H1 (cell line): ENCODE data around the gene LAIR2. TPM values are rescaled to one million over a fixed set of nuclear protein-coding genes. Genes with fewer than 3 reads are reported as not detected.

Source experiments
- CHD1 ChIP-seq: IDR thresholded peaks from 2 replicates; pipeline ENCODE4 v1.6.1; 2012; ENCODE audit warnings: low read depth, low read length, improper control_type of control experiment
- CREB1 ChIP-seq: IDR thresholded peaks from 2 replicates; pipeline ENCODE4 v1.6.1; 2012; ENCODE audit warnings: inconsistent platforms
- POLR2AphosphoS5 ChIP-seq: IDR thresholded peaks from 2 replicates; pipeline ENCODE4 v1.6.1; 2011; ENCODE audit warnings: low read depth, low read length
- RFX5 ChIP-seq: IDR thresholded peaks from 2 replicates; pipeline ENCODE4 v1.6.1; 2011; ENCODE audit warnings: low read depth, low read length, improper control_type of control experiment, borderline replicate concordance
- SAP30 ChIP-seq: fragments of 300-600 bp; sonication (generic); IDR thresholded peaks from 2 replicates; pipeline ENCODE4 v1.7.1; 2012; ENCODE audit warnings: low read length, moderate library complexity, mild to moderate bottlenecking, inconsistent platforms; ENCODE audit not compliant: insufficient read depth, insufficient replicate concordance
- SIX5 ChIP-seq: IDR thresholded peaks from 2 replicates; pipeline ENCODE4 v1.6.1; 2011; ENCODE audit warnings: mild to moderate bottlenecking, low read depth, low read length
- SP4 ChIP-seq: IDR thresholded peaks from 2 replicates; pipeline ENCODE4 v1.6.1; 2012; ENCODE audit warnings: low read length, inconsistent platforms
- TAF1 ChIP-seq: IDR thresholded peaks from 2 replicates; pipeline ENCODE4 v1.6.1; 2011; ENCODE audit warnings: mild to moderate bottlenecking, low read depth, low read length
- TAF7 ChIP-seq: optimal IDR thresholded peaks from 2 replicates; pipeline ENCODE3; 2011; ENCODE audit warnings: low read depth, mild to moderate bottlenecking, inconsistent platforms, low read length, moderate library complexity, borderline replicate concordance
- TEAD4 ChIP-seq: IDR thresholded peaks from 2 replicates; pipeline ENCODE4 v1.6.1; 2012; ENCODE audit warnings: low read depth, low read length, inconsistent platforms, mixed read lengths
- polyA plus RNA-seq, 7 experiments: library from polyadenylated mRNA; depleted of rRNA in 3 of 7; stranded (reverse) in 5 of 7; unstranded in 2 of 7; fragments of >200 nt in 5 of 7; fragments of 200-250 nt in 2 of 7; gene quantifications; 1 replicate in 5 of 7; 2 replicates in 1 of 7; 4 replicates in 1 of 7; pipeline versions ENCODE4 v1.2.1 to v1.2.3, GENCODE V29; 2011 to 2013; ENCODE audit warnings: missing spikeins in 2 of 7, mixed read lengths in 2 of 7
- total RNA-seq: library from RNA; stranded (reverse); fragmentation: NEBNext Ultra II Directional; extraction: Animal tissue kit (Norgen Biotek cat#: 25700); gene quantifications from 2 replicates; pipeline ENCODE4 v1.2.1, GENCODE V29; 2021
- TF ChIP-seq, protein P1 (sequence below): fragments of 300-600 bp; sonication (generic); IDR thresholded peaks from 2 replicates; pipeline ENCODE4 v1.7.1; 2012; ENCODE audit warnings: low read length, moderate library complexity, mild to moderate bottlenecking, inconsistent platforms; ENCODE audit not compliant: insufficient replicate concordance

LAIR2 gene
- total and polyA plus RNA-seq, 2 of the 8 experiments (the other 6 are each of a cell fraction or from before 2014, with no cell fraction given): not detected

- TF ChIP-seq, protein P1, sequence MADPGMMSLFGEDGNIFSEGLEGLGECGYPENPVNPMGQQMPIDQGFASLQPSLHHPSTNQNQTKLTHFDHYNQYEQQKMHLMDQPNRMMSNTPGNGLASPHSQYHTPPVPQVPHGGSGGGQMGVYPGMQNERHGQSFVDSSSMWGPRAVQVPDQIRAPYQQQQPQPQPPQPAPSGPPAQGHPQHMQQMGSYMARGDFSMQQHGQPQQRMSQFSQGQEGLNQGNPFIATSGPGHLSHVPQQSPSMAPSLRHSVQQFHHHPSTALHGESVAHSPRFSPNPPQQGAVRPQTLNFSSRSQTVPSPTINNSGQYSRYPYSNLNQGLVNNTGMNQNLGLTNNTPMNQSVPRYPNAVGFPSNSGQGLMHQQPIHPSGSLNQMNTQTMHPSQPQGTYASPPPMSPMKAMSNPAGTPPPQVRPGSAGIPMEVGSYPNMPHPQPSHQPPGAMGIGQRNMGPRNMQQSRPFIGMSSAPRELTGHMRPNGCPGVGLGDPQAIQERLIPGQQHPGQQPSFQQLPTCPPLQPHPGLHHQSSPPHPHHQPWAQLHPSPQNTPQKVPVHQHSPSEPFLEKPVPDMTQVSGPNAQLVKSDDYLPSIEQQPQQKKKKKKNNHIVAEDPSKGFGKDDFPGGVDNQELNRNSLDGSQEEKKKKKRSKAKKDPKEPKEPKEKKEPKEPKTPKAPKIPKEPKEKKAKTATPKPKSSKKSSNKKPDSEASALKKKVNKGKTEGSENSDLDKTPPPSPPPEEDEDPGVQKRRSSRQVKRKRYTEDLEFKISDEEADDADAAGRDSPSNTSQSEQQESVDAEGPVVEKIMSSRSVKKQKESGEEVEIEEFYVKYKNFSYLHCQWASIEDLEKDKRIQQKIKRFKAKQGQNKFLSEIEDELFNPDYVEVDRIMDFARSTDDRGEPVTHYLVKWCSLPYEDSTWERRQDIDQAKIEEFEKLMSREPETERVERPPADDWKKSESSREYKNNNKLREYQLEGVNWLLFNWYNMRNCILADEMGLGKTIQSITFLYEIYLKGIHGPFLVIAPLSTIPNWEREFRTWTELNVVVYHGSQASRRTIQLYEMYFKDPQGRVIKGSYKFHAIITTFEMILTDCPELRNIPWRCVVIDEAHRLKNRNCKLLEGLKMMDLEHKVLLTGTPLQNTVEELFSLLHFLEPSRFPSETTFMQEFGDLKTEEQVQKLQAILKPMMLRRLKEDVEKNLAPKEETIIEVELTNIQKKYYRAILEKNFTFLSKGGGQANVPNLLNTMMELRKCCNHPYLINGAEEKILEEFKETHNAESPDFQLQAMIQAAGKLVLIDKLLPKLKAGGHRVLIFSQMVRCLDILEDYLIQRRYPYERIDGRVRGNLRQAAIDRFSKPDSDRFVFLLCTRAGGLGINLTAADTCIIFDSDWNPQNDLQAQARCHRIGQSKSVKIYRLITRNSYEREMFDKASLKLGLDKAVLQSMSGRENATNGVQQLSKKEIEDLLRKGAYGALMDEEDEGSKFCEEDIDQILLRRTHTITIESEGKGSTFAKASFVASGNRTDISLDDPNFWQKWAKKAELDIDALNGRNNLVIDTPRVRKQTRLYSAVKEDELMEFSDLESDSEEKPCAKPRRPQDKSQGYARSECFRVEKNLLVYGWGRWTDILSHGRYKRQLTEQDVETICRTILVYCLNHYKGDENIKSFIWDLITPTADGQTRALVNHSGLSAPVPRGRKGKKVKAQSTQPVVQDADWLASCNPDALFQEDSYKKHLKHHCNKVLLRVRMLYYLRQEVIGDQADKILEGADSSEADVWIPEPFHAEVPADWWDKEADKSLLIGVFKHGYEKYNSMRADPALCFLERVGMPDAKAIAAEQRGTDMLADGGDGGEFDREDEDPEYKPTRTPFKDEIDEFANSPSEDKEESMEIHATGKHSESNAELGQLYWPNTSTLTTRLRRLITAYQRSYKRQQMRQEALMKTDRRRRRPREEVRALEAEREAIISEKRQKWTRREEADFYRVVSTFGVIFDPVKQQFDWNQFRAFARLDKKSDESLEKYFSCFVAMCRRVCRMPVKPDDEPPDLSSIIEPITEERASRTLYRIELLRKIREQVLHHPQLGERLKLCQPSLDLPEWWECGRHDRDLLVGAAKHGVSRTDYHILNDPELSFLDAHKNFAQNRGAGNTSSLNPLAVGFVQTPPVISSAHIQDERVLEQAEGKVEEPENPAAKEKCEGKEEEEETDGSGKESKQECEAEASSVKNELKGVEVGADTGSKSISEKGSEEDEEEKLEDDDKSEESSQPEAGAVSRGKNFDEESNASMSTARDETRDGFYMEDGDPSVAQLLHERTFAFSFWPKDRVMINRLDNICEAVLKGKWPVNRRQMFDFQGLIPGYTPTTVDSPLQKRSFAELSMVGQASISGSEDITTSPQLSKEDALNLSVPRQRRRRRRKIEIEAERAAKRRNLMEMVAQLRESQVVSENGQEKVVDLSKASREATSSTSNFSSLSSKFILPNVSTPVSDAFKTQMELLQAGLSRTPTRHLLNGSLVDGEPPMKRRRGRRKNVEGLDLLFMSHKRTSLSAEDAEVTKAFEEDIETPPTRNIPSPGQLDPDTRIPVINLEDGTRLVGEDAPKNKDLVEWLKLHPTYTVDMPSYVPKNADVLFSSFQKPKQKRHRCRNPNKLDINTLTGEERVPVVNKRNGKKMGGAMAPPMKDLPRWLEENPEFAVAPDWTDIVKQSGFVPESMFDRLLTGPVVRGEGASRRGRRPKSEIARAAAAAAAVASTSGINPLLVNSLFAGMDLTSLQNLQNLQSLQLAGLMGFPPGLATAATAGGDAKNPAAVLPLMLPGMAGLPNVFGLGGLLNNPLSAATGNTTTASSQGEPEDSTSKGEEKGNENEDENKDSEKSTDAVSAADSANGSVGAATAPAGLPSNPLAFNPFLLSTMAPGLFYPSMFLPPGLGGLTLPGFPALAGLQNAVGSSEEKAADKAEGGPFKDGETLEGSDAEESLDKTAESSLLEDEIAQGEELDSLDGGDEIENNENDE: no peak
- TF ChIP-seq POLR2AphosphoS5 (peak; percentile 65), SP4 (no peak), CHD1 (no peak), SIX5 (no peak), RFX5 (no peak), TAF7 (peak; percentile 18), TEAD4 (no peak), TAF1 (peak; percentile 60), SAP30 (no peak), CREB1 (peak; percentile 29; the same call in 1 of the 2 replicates)
Measured at GRCh38 chr19:54462655-54463530, 39.7 kb upstream of the LAIR2 start (continued).
